Stimulated activated CD4-positive, alpha-beta T cell treated with anti-CD3 and anti-CD28 coated beads, TNF-alpha, amount 100 ng/mL, for 1 hour (primary cell): ENCODE data around the gene CST9L.

Experiments
- DNase-seq, 3 donors: peaks; one replicate each; pipeline ENCODE4 v3.0.0-alpha.2; 2020; ENCODE audit warnings: low read depth in 3 of 3, low spot score in 1 of 3

Gene CST9L, protein sequence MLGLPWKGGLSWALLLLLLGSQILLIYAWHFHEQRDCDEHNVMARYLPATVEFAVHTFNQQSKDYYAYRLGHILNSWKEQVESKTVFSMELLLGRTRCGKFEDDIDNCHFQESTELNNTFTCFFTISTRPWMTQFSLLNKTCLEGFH

GRCh38 chr20:23568320-23568970 lies at the start of gene CST9L:
CST9L (minus strand) TSS chr20:23568484; CDS start chr20:23568450, 34 bp downstream.
- DNase-seq, result no peak

DNA sequence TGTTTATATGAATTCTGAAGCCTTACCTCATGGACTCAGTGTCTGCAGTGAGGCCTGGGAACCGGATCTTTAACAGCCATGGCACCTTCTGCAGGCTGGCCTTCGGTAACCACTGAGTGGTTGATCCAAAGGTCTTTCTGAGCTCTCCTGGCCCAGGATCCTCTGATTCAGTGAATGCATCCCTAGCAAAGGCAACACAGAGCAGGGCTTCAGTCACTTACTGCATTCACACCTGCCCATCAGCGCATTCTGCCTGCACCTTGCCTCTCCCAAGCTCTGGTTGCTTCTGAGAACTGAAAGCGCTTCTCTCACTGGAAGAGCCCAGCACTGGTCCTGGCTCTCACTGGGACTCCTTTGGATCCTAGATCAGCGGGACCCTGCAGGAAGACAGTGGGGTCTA lies 45.9 kb upstream of the CST9L start:
- DNase-seq, result no peak

DNA sequence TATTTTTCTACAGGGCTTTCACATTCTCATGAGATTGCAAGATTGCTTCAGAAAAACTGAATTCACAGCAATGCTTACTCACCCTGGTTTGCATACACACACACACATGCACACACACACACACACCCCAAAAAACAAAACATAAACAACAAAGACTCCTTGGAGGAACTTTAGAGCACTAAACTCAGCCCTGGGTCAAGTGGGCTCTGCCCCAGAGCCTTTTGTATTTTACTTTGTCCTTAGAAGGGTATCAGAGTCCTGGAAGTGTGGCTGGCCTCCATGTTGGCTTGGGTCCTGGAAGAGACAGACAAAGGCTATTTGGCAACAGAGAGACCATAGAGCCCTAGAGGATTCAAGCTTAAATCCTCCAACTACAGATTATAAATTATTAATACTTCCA lies 45.4 kb upstream of the CST9L start:
- no peak for DNase-seq

DNA sequence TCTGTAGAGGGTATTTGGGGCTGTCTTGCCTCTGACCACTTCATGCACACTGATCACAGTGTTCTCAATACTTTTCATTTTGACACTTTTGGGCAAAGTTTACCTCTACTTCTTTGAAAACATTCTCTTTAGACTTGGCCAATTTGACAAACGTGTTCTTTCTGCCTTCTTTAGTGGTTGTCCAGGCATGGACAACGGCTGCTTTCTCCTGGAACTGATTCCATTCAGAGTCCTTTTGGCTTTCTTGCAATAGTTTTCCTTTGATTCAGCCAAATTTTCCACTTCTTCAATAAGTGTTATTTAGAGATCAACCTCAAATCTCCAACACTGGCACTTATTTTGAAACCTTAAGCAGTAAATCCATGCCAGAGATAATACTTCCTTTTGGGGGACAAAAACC lies 44.1 kb upstream of the CST9L start:
- DNase-seq, result no peak

GRCh38 chr20:23609486-23610109 lies 41.3 kb upstream of the CST9L start:
- no peak for DNase-seq

- no peak for DNase-seq
Observed at GRCh38 chr20:23608251-23608846, 40.1 kb upstream of the CST9L start.

- DNase-seq, result no peak
Observed at GRCh38 chr20:23607497-23608245, 39.4 kb upstream of the CST9L start.

DNA sequence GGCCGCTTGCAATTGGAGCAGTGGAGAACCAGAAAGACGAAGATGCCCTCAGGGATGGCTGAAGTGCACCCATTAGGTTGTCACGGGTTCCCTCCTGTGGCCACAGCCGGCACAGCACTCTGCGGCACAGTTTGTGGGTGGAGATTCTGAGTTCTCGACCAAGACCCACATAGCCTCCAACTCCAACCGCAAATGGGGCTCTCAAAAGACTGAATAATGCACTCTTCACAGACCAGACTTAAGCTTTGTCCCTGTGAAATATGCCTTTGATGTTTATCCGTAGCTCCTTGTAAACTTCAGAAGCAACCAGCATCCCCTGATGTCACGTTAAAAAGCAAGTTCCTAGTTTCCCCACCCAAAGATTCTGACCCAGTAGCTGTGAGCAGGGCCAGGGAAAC lies 38.4 kb upstream of the CST9L start:
- DNase-seq, result peak in 2 of 3 donors; percentile 6 to 56

GRCh38 chr20:23605867-23606651 lies 37.8 kb upstream of the CST9L start, which contains the start of gene CST9:
CST9 (minus strand) TSS chr20:23605917; CDS start chr20:23605864, 53 bp downstream.
- DNase-seq, result no peak

- DNase-seq, result no peak
Observed at GRCh38 chr20:23604306-23604705, 36.0 kb upstream of the CST9L start.

DNA sequence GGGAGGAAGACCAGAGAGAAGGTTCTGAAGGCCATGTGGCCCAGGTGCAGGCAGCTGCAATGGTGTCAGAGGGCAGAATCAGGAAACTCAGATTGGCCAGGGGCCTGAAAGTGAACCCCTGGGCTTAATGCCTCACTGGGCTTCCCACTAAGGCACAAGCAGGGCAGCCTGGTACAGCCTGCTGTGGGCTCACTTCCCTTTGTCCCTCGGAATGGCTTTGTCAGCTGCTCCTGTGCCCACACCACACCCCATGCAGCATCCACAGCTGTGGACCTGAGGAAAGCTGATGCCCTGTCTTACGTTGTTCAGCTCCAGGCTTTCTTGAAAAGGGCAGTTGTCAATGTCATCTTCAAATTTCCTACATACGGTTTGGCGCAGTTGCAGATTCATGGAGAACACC lies 35.0 kb upstream of the CST9L start:
- no peak for DNase-seq

DNA sequence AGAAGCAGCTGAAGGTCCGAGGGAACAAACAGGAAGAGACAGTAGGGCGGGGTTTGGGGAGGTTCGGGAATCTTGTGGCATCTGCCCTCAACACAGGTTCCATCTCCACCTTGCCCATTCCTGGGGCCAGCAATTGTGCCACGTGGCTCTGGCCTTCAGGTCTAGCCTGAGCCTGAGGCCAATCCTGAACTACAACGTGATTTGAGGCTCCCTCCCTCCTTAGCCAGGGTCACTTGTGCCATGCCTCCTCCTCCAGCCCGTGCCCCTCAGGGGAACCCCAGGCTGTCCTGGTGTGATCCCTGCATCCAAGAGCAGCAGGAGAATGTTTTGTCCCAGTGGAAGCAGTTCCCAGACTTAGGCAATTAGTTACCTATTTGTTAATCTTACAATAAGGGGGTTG lies 34.4 kb upstream of the CST9L start:
- no peak for DNase-seq

- DNase-seq, result no peak
Observed at GRCh38 chr20:23602241-23602640, 34.0 kb upstream of the CST9L start.

GRCh38 chr20:23601715-23602114 lies 33.4 kb upstream of the CST9L start:
- no peak for DNase-seq

GRCh38 chr20:23598481-23598880 lies 30.2 kb upstream of the CST9L start:
- DNase-seq, result no peak

- no peak for DNase-seq
Observed at GRCh38 chr20:23596579-23597250, 28.4 kb upstream of the CST9L start.

GRCh38 chr20:23595941-23596340 lies 27.7 kb upstream of the CST9L start:
- DNase-seq, result no peak

DNA sequence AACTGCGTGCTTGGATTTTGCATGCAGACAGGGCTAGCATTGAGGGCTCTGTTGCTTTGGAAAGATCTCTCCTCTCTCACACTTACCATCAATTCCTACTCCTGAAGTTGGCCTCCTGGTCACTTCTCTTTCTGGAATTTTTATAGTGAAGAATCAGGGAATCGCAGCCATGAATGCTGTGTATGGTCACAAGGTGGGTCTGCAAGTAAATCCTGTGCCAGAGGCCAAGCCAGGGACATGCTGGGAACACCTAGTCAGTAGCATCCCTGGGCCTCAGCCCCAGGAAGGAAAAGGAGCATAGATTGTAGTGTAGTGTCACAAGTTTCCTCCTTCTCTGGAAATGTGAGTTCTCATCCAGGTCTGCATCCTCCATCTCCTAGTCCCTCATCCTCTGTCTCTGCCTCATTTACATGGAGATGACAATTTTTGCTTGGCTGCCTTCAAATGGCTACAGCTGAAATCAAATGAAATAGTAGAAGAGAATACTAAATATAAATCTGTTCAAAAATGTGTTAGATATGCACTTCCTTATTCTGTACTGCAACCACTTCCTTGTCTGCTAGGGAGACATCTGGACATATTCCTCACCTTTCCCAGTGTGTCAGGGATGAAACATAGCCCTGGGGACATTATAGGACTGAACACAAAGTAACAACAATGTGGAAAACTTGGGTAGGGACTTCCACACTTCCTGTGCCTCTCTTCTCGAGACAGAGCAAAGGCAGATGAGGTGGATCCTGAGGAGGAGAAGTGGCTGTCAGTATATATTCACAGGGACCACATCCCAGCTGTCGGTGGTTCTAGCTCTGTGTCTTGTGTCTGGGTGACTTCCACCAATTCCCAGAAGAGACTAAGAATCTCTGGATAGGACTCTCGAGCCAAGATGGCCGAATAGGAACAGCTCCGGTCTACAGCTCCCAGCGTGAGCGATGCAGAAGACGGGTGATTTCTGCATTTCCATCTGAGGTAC lies 20.4 kb upstream of the CST9L start:
- DNase-seq, result no peak

- no peak for DNase-seq
Observed at GRCh38 chr20:23587631-23588030, 19.3 kb upstream of the CST9L start.
